A673 (cell line): ENCODE measurements around the gene CCDC136. TPM values are rescaled to one million over a fixed set of nuclear protein-coding genes. Genes with fewer than 3 reads are reported as not detected.

Experiments
- BruUV-seq: library from RNA; stranded (reverse); fragments of 400-500 nt; replicated peaks from 2 replicates; lab custom pipeline; 2021; lab: Mats Ljungman, UMichigan
- CTCF ChIA-PET: fragments of 300-600 bp; sonication (Branson Sonifier 250); formaldehyde crosslinking; loops from one replicate; lab custom pipeline; 2022; ENCODE audit warnings: antibody characterized with exemption; lab: Charles Lee
- POLR2A ChIA-PET: fragments of 300-600 bp; sonication (Branson Sonifier 250); formaldehyde crosslinking; loops from one replicate; lab custom pipeline; 2022; ENCODE audit warnings: antibody characterized with exemption; ENCODE audit not compliant: low non-redundant PET; lab: Charles Lee
- DNase-seq: peaks from one replicate; pipeline ENCODE4 v3.0.0-alpha.2; 2015; ENCODE audit warnings: low spot score
- H3K27ac ChIP-seq: fragments of 200-600 bp; sonication (generic); 2 replicates; pipeline ENCODE4 v1.5.1; 2016; ENCODE audit warnings: mixed run types, low read depth, mild to moderate bottlenecking, mixed read lengths, antibody characterized with exemption, low read length; ENCODE audit not compliant: poor library complexity, severe bottlenecking
- H3K27me3 ChIP-seq: fragments of 200-600 bp; sonication (generic); replicated peaks from 2 replicates; pipeline ENCODE4 v1.6.1; 2017; ENCODE audit warnings: mixed run types, low read depth, mild to moderate bottlenecking, mixed read lengths, antibody characterized with exemption, low read length; ENCODE audit not compliant: insufficient read depth, poor library complexity
- H3K36me3 ChIP-seq: fragments of 200-600 bp; sonication (generic); 2 replicates; pipeline ENCODE4 v1.6.1; 2016; ENCODE audit warnings: mixed run types, mild to moderate bottlenecking, mixed read lengths, antibody characterized with exemption, low read length; ENCODE audit not compliant: insufficient read depth, poor library complexity, severe bottlenecking
- H3K4me1 ChIP-seq: fragments of 200-600 bp; sonication (generic); 2 replicates; pipeline ENCODE4 v1.6.1; 2017; ENCODE audit warnings: mixed run types, mild to moderate bottlenecking, mixed read lengths, antibody characterized with exemption, low read length; ENCODE audit not compliant: insufficient read depth, poor library complexity, severe bottlenecking
- H3K4me3 ChIP-seq: fragments of 200-600 bp; sonication (generic); 2 replicates; pipeline ENCODE4 v1.5.1; 2016; ENCODE audit warnings: low read depth, mixed run types, mild to moderate bottlenecking, mixed read lengths, low read length; ENCODE audit not compliant: poor library complexity, severe bottlenecking
- H3K9me3 ChIP-seq: fragments of 200-600 bp; sonication (generic); 2 replicates; pipeline ENCODE4 v1.6.1; 2016; ENCODE audit warnings: mixed run types, low read depth, mild to moderate bottlenecking, mixed read lengths, antibody characterized with exemption, low read length; ENCODE audit not compliant: poor library complexity, severe bottlenecking
- CTCF ChIP-seq: fragments of 300-800, 200-600 bp; sonication (generic); conservative IDR thresholded peaks from 2 replicates; pipeline ENCODE4 v1.5.1; 2017; ENCODE audit warnings: low read depth, mild to moderate bottlenecking, antibody characterized with exemption, low read length, moderate library complexity, mixed read lengths
- EZH2 ChIP-seq: fragments of 200-600 bp; sonication (generic); IDR thresholded peaks from 2 replicates; pipeline ENCODE4 v1.6.1; 2017; ENCODE audit warnings: borderline replicate concordance, low read depth, mild to moderate bottlenecking, mixed read lengths, antibody characterized with exemption, low read length; ENCODE audit not compliant: poor library complexity, severe bottlenecking
- intact Hi-C: fragments of 100-400 bp; cut with micrococcal nuclease; formaldehyde crosslinking; loops from one replicate; pipeline ENCODE4 v1.10.0; 2022; ENCODE audit not compliant: unreplicated experiment
- total RNA-seq: library from RNA; stranded (reverse); gene quantifications from 2 replicates; pipeline ENCODE4 v1.2.3, GENCODE V29; 2021

Gene CCDC136
- total RNA-seq, 1 experiment from 2014 or later, result 4.4 TPM

GRCh38 chr7:128848289-128849155 is 56.8 kb downstream of the CCDC136 start:
- CTCF ChIA-PET, result no interaction called here

GRCh38 chr7:128849156-128849515 is 57.4 kb downstream of the CCDC136 start:
- no TSS peak for BruUV-seq

More at GRCh38 chr7:128848289-128849155, 56.8 kb downstream of the CCDC136 start:
- Histone ChIP-seq H3K4me1 (no peaks in the 10 kb centered on the region), H3K9me3 (no peaks in the 10 kb centered on the region), H3K4me3 (no peak overlapping the region), H3K27me3 (no peaks in the 10 kb centered on the region), H3K27ac (no peak overlapping the region), H3K36me3 (no peaks in the 10 kb centered on the region)
- intact Hi-C loops, result no loop called here
- TF ChIP-seq EZH2, result no peak
- TF ChIP-seq CTCF, result no peak
- no TSS peak for BruUV-seq
- POLR2A ChIA-PET, result no interaction called here
- no peak for DNase-seq

DNA sequence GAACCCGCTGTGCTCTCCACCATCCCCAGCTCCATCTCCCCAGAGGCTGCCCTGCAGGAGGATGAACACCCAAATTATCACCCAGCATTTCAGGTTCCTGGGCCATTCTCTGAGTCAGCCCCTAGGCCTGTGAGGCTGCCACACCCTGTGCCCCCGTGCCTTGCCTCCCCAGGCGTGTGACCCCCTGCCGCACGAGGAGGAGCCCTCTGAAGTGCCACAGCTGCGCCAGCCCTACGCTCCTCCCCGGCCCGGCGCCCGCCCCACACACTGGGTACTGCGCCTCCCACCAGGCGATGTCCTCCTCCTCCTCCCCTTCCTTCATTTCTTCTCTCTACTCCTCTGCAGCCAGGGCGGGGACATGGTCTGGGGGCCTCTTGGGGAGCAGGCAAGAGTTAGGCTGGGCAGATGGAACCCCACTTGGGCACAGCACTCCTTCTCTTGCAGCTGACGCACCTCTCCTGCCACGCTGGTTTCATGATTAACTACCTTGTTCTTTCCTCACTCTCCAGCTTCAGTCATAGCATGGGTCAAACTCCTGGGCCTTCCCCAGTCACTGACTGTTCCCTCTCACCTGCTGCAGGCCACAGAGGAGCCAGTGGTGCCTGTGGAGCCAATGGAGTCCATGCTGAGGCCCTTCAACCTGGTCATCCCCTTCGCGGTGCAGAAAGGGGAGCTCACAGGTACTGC is 58.2 kb downstream of the CCDC136 start:
- BruUV-seq, result no TSS peak
- POLR2A ChIA-PET, result no interaction called here
- TF ChIP-seq CTCF (no peak), EZH2 (no peak)
- Histone ChIP-seq H3K9me3 (no peaks in the 10 kb centered on the region), H3K4me3 (no peak overlapping the region), H3K27ac (no peak overlapping the region), H3K27me3 (no peaks in the 10 kb centered on the region), H3K4me1 (no peaks in the 10 kb centered on the region), H3K36me3 (no peaks in the 10 kb centered on the region)
- intact Hi-C loops, result no loop called here
- no peak for DNase-seq
- CTCF ChIA-PET, result no interaction called here

More at GRCh38 chr7:128849156-128849515, 57.4 kb downstream of the CCDC136 start:
- no peak for DNase-seq
- Histone ChIP-seq H3K36me3 (no peaks in the 10 kb centered on the region), H3K27me3 (no peaks in the 10 kb centered on the region), H3K9me3 (no peaks in the 10 kb centered on the region), H3K4me3 (no peak overlapping the region), H3K27ac (no peak overlapping the region), H3K4me1 (no peaks in the 10 kb centered on the region)
- POLR2A ChIA-PET, result no interaction called here
- intact Hi-C loops, result no loop called here
- TF ChIP-seq CTCF (no peak), EZH2 (no peak)
- CTCF ChIA-PET, result no interaction called here
